GM18519 (cell line): Measurements from ENCODE around the gene MYLIP.
"Not testable (repeated sequence)": the region's sequence is repeated elsewhere in the genome, so short reads cannot be mapped to it uniquely, and the experiment has no call there.

Experiments used
- ATAC-seq: cut with Tn5 transposase; IDR thresholded peaks from one replicate; pipeline ENCODE4 v1.9.1; 2021; ENCODE audit warnings: mild to moderate bottlenecking, moderate library complexity; ENCODE audit not compliant: unreplicated experiment, low FRiP score

Gene MYLIP

GRCh38 chr6:16168121-16168520 lies 39.2 kb downstream of the MYLIP start:
- ATAC-seq = no peak

GRCh38 chr6:16168858-16169257 lies 40.0 kb downstream of the MYLIP start:
- ATAC-seq = no peak

GRCh38 chr6:16171400-16171799 lies 42.5 kb downstream of the MYLIP start:
- no peak for ATAC-seq

GRCh38 chr6:16173167-16173940 lies 44.5 kb downstream of the MYLIP start:
- ATAC-seq = no peak

- no peak for ATAC-seq
These were observed 45.7 kb downstream of the MYLIP start for GRCh38 chr6:16174416-16175078.

- ATAC-seq = not testable (repeated sequence)
These were observed 47.7 kb downstream of the MYLIP start for GRCh38 chr6:16176600-16176999.

- no peak for ATAC-seq
These were observed 49.0 kb downstream of the MYLIP start for GRCh38 chr6:16177881-16178280.

- ATAC-seq = no peak
These were observed 49.5 kb downstream of the MYLIP start for GRCh38 chr6:16178351-16178750.

GRCh38 chr6:16179063-16179462 lies 50.2 kb downstream of the MYLIP start:
- ATAC-seq = no peak

- no peak for ATAC-seq
These were observed 51.1 kb downstream of the MYLIP start for GRCh38 chr6:16179970-16180431.

- no peak for ATAC-seq
These were observed 52.0 kb downstream of the MYLIP start for GRCh38 chr6:16180696-16181438.

- ATAC-seq = no peak
These were observed 52.8 kb downstream of the MYLIP start for GRCh38 chr6:16181439-16182297.

GRCh38 chr6:16183187-16183664 lies 54.3 kb downstream of the MYLIP start:
- ATAC-seq = no peak

GRCh38 chr6:16184129-16184528 lies 55.2 kb downstream of the MYLIP start:
- ATAC-seq = no peak

GRCh38 chr6:16184551-16184950 lies 55.7 kb downstream of the MYLIP start:
- no peak for ATAC-seq

- no peak for ATAC-seq
These were observed 58.3 kb downstream of the MYLIP start for GRCh38 chr6:16187176-16187575.

GRCh38 chr6:16190214-16190613 lies 61.3 kb downstream of the MYLIP start:
- ATAC-seq = no peak

- ATAC-seq = no peak
These were observed 67.5 kb downstream of the MYLIP start for GRCh38 chr6:16196260-16196983.

GRCh38 chr6:16196984-16197546 lies 68.2 kb downstream of the MYLIP start:
- no peak for ATAC-seq
